Testis (tissue), 3 donors: ENCODE results near the gene CARF. TPM values are rescaled to one million over a fixed set of nuclear protein-coding genes. Genes with fewer than 3 reads are reported as not detected.
"Not testable (repeated sequence)": the region's sequence is repeated elsewhere in the genome, so short reads cannot be mapped to it uniquely, and the experiment has no call there.

Experiments
- DNase-seq: peaks from one replicate; pipeline ENCODE4 v3.0.0-alpha.2; 2019
- H3K27ac ChIP-seq, 2 donors: fragments of 200-600 bp; sonication (generic); one replicate each; pipeline ENCODE4 v1.5.1; 2019
- H3K27me3 ChIP-seq: fragments of 200-600 bp; sonication (generic); one replicate; pipeline ENCODE4 v1.5.1; 2019
- H3K36me3 ChIP-seq: fragments of 200-600 bp; sonication (generic); one replicate; pipeline ENCODE4 v1.5.1; 2017; ENCODE audit warnings: low read depth; ENCODE audit errors: missing control alignments
- H3K4me1 ChIP-seq: fragments of 200-600 bp; sonication (generic); one replicate; pipeline ENCODE4 v1.5.1; 2019
- H3K4me3 ChIP-seq, 2 donors: fragments of 200-600 bp; sonication (generic); one replicate each; pipeline ENCODE4 v1.5.1; 2017 to 2019
- H3K9me3 ChIP-seq: fragments of 200-600 bp; sonication (generic); one replicate; pipeline ENCODE4 v1.5.1; 2017
- CTCF ChIP-seq, 3 experiments: fragments of 450-650 bp in 2 of 3; fragments of 200-600 bp in 1 of 3; sonication (generic) in 1 of 3; IDR thresholded peaks; one replicate each; pipeline ENCODE4 v1.5.1; 2016 to 2019; ENCODE audit warnings: antibody characterized with exemption in 3 of 3, mild to moderate bottlenecking in 2 of 3, moderate library complexity in 1 of 3
- POLR2A ChIP-seq: fragments of 450-650 bp; IDR thresholded peaks from one replicate; pipeline ENCODE4 v1.6.1; 2017; ENCODE audit warnings: antibody characterized with exemption, mild to moderate bottlenecking, moderate library complexity
- WGBS, 2 donors: methylation state at CpG; one replicate each; pipeline ENCODE4 v1.1.5; 2018; 5-methylcytosine and 5-hydroxymethylcytosine counted together
- intact Hi-C: fragments of 100-400 bp; cut with DNase I; formaldehyde crosslinking; loops from one replicate; pipeline ENCODE4 v1.15.1; 2023; ENCODE audit warnings: low total_unique reads
- polyA plus RNA-seq: library from polyadenylated mRNA; stranded (reverse); fragments of 350-450 nt; fragmentation: Illumina TruSeq; extraction: RNeasy Lipid Tissue Mini Kit (QIAGEN cat#74804); gene quantifications from one replicate; pipeline ENCODE4 v1.2.3, GENCODE V29; 2014; ENCODE audit warnings: low read depth, low replicate concordance; ENCODE audit not compliant: insufficient read depth
- total RNA-seq, 2 donors: library from RNA; depleted of rRNA; stranded (reverse); fragments of >200 nt; gene quantifications; one replicate each; pipeline ENCODE4 v1.2.3, GENCODE V29; 2016

CARF gene
- total and polyA plus RNA-seq, 3 donors from 2014 or later, result 24.2 to 43.8 (median 37.9) TPM

- H3K36me3 ChIP-seq, result no peaks in the 10 kb centered on the region
These were observed 26.9 kb downstream of the CARF start for GRCh38 chr2:202938960-202939359.

GRCh38 chr2:202941771-202942170 lies 29.7 kb downstream of the CARF start:
- no peaks in the 10 kb centered on the region for H3K27me3 ChIP-seq
- H3K9me3 ChIP-seq, result no peaks in the 10 kb centered on the region
- no peak overlapping the region for H3K4me3 ChIP-seq
- WGBS, 2 donors, result 94 to 96% methylated on average over 4 of the region's 4 CpGs
- no peaks in the 10 kb centered on the region for H3K4me1 ChIP-seq
- TF ChIP-seq CTCF (IDR thresholded peaks at IDR 0.05) (no peak), POLR2A (no peak)
- no peak overlapping the region for H3K27ac ChIP-seq
- H3K36me3 ChIP-seq, result no peaks in the 10 kb centered on the region
- intact Hi-C loops, result no loop called here
- no peak for DNase-seq

More at GRCh38 chr2:202938960-202939359, 26.9 kb downstream of the CARF start:
- no peaks in the 10 kb centered on the region for H3K27me3 ChIP-seq
- no peak overlapping the region for H3K27ac ChIP-seq
- H3K9me3 ChIP-seq, result no peaks in the 10 kb centered on the region
- TF ChIP-seq CTCF (IDR thresholded peaks at IDR 0.05) (no peak), POLR2A (no peak)
- WGBS, 2 donors, result 92% methylated on average over 3 of the region's 3 CpGs
- DNase-seq, result no peak
- H3K4me1 ChIP-seq, result no peaks in the 10 kb centered on the region
- no peak overlapping the region for H3K4me3 ChIP-seq
- intact Hi-C loops, result no loop called here

- H3K27ac ChIP-seq, result no peak overlapping the region
- no peak overlapping the region for H3K4me3 ChIP-seq
- H3K36me3 ChIP-seq, result no peaks in the 10 kb centered on the region
- 82 to 86% methylated on average over 1 of the region's 1 CpG for WGBS, 2 donors
- TF ChIP-seq POLR2A, result no peak
- no peak for TF ChIP-seq CTCF (IDR thresholded peaks at IDR 0.05)
- intact Hi-C loops, result no loop called here
- no peaks in the 10 kb centered on the region for H3K4me1 ChIP-seq
- H3K9me3 ChIP-seq, result no peaks in the 10 kb centered on the region
- H3K27me3 ChIP-seq, result no peaks in the 10 kb centered on the region
- no peak for DNase-seq
These were observed 32.3 kb downstream of the CARF start for GRCh38 chr2:202944408-202944807.

- intact Hi-C loops, result no loop called here
- no peaks in the 10 kb centered on the region for H3K27me3 ChIP-seq
- H3K27ac ChIP-seq, result no peak overlapping the region
- no peak for DNase-seq
- H3K9me3 ChIP-seq, result no peaks in the 10 kb centered on the region
- H3K36me3 ChIP-seq, result no peaks in the 10 kb centered on the region
- TF ChIP-seq CTCF (IDR thresholded peaks at IDR 0.05) (no peak), POLR2A (no peak)
- no peak overlapping the region for H3K4me3 ChIP-seq
- 93 to 94% methylated on average over 3 of the region's 3 CpGs for WGBS, 2 donors
- H3K4me1 ChIP-seq, result no peaks in the 10 kb centered on the region
These were observed 32.7 kb downstream of the CARF start for GRCh38 chr2:202944816-202945215.

GRCh38 chr2:202945497-202945896 lies 33.4 kb downstream of the CARF start:
- WGBS, 2 donors, result 99 to 100% methylated on average over 2 of the region's 2 CpGs
- Histone ChIP-seq H3K9me3 (no peaks in the 10 kb centered on the region), H3K27me3 (no peaks in the 10 kb centered on the region), H3K4me3 (no peak overlapping the region), H3K27ac (no peak overlapping the region), H3K4me1 (no peaks in the 10 kb centered on the region), H3K36me3 (no peaks in the 10 kb centered on the region)
- intact Hi-C loops, result no loop called here
- TF ChIP-seq CTCF (IDR thresholded peaks at IDR 0.05), result no peak
- TF ChIP-seq POLR2A, result no peak
- DNase-seq, result no peak

GRCh38 chr2:202949333-202949732 lies 37.3 kb downstream of the CARF start:
- H3K36me3 ChIP-seq, H3K9me3 ChIP-seq, H3K27me3 ChIP-seq, H3K4me1 ChIP-seq, H3K4me3 ChIP-seq, intact Hi-C loops, DNase-seq, H3K27ac ChIP-seq: not testable (repeated sequence)
- 97 to 100% methylated on average over 2 to 3 of the region's 3 CpGs for WGBS, 2 donors
